D721Med (cell line): ENCODE results near the gene SYT2.

Source experiments
- DNase-seq: peaks from one replicate; pipeline ENCODE4 v3.0.0; 2011; ENCODE audit warnings: low spot score; ENCODE audit not compliant: insufficient read length
- FAIRE-seq: peaks from 2 replicates; lab custom pipeline; 2011; peaks lifted over from hg19 to GRCh38; lab: Jason Lieb, UNC
- CTCF ChIP-seq: IDR thresholded peaks from 2 replicates; pipeline ENCODE4 v1.5.1; 2012; ENCODE audit warnings: mild to moderate bottlenecking, control low read depth; ENCODE audit not compliant: insufficient read depth; ENCODE audit errors: missing control alignments

The SYT2 gene

DNA sequence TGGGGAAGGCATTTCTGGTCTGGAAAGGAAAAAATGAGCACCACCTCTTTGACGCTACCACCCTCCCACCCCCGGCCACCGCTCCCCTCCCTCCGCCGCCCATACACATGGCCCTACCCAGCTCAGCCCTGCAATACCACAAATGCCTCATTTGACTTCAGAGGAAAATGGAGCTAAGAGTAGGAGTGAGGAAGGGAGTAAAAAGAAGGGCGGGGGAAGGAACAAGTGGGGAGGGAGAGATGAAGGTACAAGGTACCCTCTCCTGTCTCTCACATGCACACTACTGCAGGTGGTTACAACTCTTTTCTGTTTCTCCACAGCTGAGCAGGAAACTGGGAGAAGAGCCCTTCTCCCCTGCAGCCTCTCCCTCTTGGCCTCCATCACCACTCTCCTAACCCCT is 7.1 kb downstream of the SYT2 start:
- TF ChIP-seq CTCF = no peak
- no peak for FAIRE-seq
- no peak for DNase-seq

GRCh38 chr1:202702088-202702487 is 8.2 kb downstream of the SYT2 start:
- FAIRE-seq (no peak), DNase-seq (no peak)
- TF ChIP-seq CTCF = no peak

DNA sequence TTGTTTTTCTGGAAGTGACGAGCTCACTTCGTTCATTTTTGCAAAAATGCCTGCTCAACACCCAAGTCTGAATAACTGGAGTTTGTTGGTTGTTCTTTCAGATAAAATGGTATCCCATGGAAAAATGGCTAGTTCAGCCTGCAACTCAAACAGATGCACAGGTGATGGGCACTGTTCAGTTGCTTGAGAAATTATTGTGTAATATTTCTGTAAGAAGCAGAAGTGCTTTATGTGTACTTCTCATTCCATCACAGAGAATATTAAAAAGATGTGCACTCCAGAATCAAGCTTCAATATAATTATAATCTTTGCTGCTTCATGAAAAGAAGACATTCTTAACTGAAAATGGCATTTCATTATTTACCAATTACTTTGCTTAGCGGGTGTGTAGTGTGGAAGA is 9.1 kb downstream of the SYT2 start:
- DNase-seq (no peak), FAIRE-seq (no peak)
- no peak for TF ChIP-seq CTCF

- DNase-seq (no peak), FAIRE-seq (no peak)
- TF ChIP-seq CTCF = no peak
These were observed 10.2 kb downstream of the SYT2 start for GRCh38 chr1:202700061-202700460.

- DNase-seq (no peak), FAIRE-seq (no peak)
- TF ChIP-seq CTCF = no peak
These were observed 12.0 kb downstream of the SYT2 start for GRCh38 chr1:202698276-202698675.

DNA sequence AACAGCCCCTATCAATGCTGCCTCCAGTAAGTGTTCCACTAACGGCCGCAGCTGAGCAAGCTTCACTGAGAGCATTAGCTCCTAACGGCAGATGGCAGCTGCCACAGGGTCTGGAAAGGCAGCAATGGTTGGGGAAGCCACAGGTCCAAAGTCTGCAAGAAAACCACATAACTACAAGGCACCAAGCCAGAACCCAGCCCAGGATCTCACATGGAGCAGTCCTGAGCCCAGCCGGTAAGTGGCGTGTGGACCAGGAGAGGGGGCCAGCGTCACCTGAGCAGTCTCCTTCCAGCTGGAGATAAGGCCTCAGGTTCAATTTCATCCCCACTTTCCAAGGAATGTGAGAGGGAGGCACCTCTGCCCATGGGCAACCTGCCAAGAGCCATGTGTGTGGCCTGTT is 13.2 kb downstream of the SYT2 start:
- FAIRE-seq (no peak), DNase-seq (no peak)
- no peak for TF ChIP-seq CTCF

GRCh38 chr1:202694314-202694713 is 15.9 kb downstream of the SYT2 start:
- no peak for DNase-seq
- TF ChIP-seq CTCF = no peak
- no peak for FAIRE-seq
